HG03045 (cell line): ENCODE results near the gene ATP6V0C.
"Not testable (repeated sequence)": the region's sequence is repeated elsewhere in the genome, so short reads cannot be mapped to it uniquely, and the experiment has no call there.

Source experiments
- ATAC-seq: cut with Tn5 transposase; IDR thresholded peaks from one replicate; pipeline ENCODE4 v1.9.1; 2021; ENCODE audit warnings: mild to moderate bottlenecking, moderate library complexity; ENCODE audit not compliant: unreplicated experiment

Gene ATP6V0C

GRCh38 chr16:2540912-2541311 is 27.2 kb downstream of the ATP6V0C start:
- not testable (repeated sequence) for ATAC-seq

- not testable (repeated sequence) for ATAC-seq
Measured at GRCh38 chr16:2541409-2541808, 27.7 kb downstream of the ATP6V0C start.

- ATAC-seq, result not testable (repeated sequence)
Measured at GRCh38 chr16:2543771-2544170, 30.0 kb downstream of the ATP6V0C start.

- not testable (repeated sequence) for ATAC-seq
Measured at GRCh38 chr16:2550283-2550878, 36.6 kb downstream of the ATP6V0C start.

- not testable (repeated sequence) for ATAC-seq
Measured at GRCh38 chr16:2551420-2551889, 37.7 kb downstream of the ATP6V0C start.

- not testable (repeated sequence) for ATAC-seq
Measured at GRCh38 chr16:2554709-2555425, 41.1 kb downstream of the ATP6V0C start.

GRCh38 chr16:2557150-2557549 is 43.4 kb downstream of the ATP6V0C start:
- not testable (repeated sequence) for ATAC-seq

- peak; percentile 49 for ATAC-seq
Measured at GRCh38 chr16:2560131-2560797, 46.5 kb downstream of the ATP6V0C start.

GRCh38 chr16:2560798-2561133 is 47.0 kb downstream of the ATP6V0C start:
- peak; percentile 48 for ATAC-seq

- ATAC-seq, result not testable (repeated sequence)
Measured at GRCh38 chr16:2567506-2567905, 53.8 kb downstream of the ATP6V0C start.

- ATAC-seq, result not testable (repeated sequence)
Measured at GRCh38 chr16:2568573-2568972, 54.8 kb downstream of the ATP6V0C start.
